ENCODE measurements around the gene RNF217.

The RNF217 gene

DNA sequence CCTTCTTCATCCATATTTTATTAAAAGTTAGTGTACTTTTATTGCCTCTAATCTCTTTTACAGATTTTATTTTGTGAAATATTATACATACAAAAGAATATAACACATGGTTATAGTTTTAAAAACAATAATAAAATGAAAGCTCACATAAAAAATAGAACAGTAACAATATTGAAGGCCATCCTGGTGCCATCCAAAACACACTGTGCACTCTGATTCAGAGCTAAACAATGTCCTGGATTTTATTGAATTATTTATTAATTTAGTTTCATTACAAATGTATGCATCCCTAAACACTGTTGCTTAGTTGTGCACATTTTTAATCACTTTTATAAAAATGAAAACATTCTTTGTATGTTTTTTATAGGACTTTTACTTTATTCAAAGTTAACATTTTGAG is 32.9 kb downstream of the RNF217 start:
- TF ChIP-seq, protein P1, sequence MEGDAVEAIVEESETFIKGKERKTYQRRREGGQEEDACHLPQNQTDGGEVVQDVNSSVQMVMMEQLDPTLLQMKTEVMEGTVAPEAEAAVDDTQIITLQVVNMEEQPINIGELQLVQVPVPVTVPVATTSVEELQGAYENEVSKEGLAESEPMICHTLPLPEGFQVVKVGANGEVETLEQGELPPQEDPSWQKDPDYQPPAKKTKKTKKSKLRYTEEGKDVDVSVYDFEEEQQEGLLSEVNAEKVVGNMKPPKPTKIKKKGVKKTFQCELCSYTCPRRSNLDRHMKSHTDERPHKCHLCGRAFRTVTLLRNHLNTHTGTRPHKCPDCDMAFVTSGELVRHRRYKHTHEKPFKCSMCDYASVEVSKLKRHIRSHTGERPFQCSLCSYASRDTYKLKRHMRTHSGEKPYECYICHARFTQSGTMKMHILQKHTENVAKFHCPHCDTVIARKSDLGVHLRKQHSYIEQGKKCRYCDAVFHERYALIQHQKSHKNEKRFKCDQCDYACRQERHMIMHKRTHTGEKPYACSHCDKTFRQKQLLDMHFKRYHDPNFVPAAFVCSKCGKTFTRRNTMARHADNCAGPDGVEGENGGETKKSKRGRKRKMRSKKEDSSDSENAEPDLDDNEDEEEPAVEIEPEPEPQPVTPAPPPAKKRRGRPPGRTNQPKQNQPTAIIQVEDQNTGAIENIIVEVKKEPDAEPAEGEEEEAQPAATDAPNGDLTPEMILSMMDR (IDR thresholded peaks at IDR 0.05; ENCODE audit: low read depth, low read length), result no peak
- H3K4me3 ChIP-seq (replicated peaks in 1 of 2; ENCODE audit: low read depth in 2 of 2, low read length in 2 of 2), result no peak overlapping the region
- peak in 1 of 2 donors; percentile 63 for DNase-seq (ENCODE audit: low read depth in 2 of 2)

DNA sequence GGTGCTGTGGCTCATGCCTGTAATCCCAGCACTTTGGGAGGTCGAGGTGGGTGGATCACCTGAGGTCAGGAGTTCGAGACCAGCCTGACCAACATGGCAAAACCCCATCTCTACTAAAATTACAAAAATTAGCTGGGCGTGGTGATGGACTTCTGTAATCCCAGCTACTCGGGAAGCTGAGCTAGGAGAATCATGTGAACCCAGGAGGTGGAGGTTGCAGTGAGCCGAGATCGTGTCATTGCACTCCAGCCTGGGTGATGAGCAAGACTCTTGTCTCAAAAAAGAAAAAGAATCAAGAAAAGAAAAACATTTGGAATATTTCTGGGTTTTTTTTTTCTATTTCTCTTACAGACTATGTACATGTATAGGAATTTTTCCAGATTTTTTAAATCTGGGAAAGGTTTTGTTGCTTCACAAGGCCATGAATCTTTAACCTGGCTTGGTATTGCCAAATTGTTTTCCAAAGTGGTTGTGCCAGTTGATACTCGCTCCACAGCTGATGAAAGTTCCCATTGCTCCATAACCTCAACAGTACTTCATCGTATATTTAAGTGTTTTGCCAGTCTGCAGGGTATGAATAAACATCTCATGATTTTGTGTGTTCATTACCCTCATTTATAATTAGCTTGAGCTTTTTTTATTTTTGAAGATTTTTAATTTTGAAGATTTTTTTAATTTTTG is 33.5 kb downstream of the RNF217 start:
- TF ChIP-seq, protein P1 (IDR thresholded peaks at IDR 0.05; ENCODE audit: low read depth, low read length), result no peak
- H3K4me3 ChIP-seq (replicated peaks in 1 of 2; ENCODE audit: low read depth in 2 of 2, low read length in 2 of 2), result no peak overlapping the region
- DNase-seq (ENCODE audit: low read depth in 2 of 2), result peak in 1 of 2 donors; percentile 36

DNA sequence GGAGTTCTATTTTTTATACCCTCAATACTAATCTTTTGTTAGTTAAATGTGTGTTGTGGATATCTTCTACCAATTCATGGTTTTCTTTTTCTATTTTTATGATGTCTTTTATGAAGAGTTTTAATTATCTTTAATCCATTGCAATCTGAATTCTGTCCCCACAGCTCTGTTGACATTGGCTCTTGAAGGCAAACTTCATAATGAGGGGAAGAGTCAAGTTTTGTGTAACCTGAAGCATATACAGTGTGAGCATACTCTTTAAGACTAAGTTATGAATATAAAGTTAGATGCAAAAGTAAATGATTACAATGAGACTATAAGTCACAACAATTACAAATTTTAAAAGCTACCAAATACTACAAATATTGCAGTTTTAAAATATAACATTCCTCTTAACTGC is 34.2 kb downstream of the RNF217 start:
- TF ChIP-seq, protein P1 (IDR thresholded peaks at IDR 0.05; ENCODE audit: low read depth, low read length), result no peak
- no peak for DNase-seq (ENCODE audit: low read depth in 2 of 2)
- H3K4me3 ChIP-seq (replicated peaks in 1 of 2; ENCODE audit: low read depth in 2 of 2, low read length in 2 of 2), result no peak overlapping the region

DNA sequence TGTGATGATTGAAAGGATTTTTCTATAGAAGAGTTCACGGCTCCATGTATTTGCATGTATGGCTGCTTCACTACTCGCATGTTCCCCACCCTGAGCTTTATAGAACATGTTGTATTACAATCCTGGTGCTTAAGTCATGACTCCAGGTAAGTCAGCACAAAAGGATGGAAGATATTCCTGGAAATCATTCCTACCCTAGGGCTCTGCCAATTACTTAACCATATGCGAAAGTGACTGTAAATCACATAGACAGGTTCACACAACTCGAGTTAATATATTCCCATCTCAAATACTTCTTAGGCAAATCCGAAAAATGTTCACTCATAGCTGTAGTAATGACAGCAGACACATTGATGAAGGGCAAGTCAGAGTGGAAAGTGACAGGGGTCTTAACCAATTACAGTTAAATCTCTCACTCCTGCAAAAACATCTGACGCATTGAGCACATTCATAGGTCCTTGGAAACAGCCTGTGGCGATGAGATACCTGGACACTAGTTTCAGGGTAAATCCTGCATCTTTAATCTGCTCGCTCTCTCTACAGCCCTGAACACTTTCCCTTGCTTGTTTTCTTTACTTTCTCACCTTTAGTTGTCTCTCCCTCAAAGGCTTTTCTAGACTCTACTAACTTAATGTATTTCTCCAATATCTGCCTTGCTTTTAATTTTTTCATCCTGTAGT is 35.1 kb downstream of the RNF217 start:
- DNase-seq (ENCODE audit: low read depth in 2 of 2), result no peak
- no peak overlapping the region for H3K4me3 ChIP-seq (replicated peaks in 1 of 2; ENCODE audit: low read depth in 2 of 2, low read length in 2 of 2)
- TF ChIP-seq, protein P1 (IDR thresholded peaks at IDR 0.05; ENCODE audit: low read depth, low read length), result no peak

DNA sequence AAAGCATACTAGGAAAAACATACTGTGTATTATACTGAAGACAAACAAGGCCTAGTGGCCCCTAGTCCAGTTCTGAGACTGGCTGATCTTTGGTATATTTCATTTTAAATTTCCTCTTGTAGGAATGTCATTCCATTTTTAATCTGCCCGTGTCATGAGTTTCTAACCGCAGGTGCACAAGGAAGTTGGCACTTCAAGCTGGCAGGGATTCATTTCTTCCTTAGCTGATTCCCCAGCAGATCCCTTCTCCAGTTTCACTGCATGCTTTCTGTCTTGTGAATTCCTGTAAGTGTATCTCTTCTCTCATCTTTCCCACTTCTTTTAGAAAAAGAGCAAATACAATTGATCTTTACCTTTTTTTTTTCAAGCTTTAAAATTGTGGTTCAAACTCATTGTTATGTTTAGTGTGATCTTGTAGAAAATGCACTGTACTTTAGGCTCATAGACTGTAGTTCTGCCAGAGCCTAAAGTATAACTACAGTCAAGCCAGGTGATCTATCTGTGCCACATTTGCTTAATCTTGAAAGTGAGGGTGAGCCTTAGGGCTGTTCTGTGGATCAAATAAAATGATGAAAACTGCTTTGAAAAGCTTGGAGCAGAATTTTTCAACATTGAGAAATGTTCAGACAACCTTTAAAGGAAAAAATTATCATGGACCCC is 37.0 kb downstream of the RNF217 start:
- TF ChIP-seq, protein P1 (IDR thresholded peaks at IDR 0.05; ENCODE audit: low read depth, low read length), result no peak
- H3K4me3 ChIP-seq (replicated peaks in 1 of 2; ENCODE audit: low read depth in 2 of 2, low read length in 2 of 2), result no peak overlapping the region
- DNase-seq (ENCODE audit: low read depth in 2 of 2), result no peak

DNA sequence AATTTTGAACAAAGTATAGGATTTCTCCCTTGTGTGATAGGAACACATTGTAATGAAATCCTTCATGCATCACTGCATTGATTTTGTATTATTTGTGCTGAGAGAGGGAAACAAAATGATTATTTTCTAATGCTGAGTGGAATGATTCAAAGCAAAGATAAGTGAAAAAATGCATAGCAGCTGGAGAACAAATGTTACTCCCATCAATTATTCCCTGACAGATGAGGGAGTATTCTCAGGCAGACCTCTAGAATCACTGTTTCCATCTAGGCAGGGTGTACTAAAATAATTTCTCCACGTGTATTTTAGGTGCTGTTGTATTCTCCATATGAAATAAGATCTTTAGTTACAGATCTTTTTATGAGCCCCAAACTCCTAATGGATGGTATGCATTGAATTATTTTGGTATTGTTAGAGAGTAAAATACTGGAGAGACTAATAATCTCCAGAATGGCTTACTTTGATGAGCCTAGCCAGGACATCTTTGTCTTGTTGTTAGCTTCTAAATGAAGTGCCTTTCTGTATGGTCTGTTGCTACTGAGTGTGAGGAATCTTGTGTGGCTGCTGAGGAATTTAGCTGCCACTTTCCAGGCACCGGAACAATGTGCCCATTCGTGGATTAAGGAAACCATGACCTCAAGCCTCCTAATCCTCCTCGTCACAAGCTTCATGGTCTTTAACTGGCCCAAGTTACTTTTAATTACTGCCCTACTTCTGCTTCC is 39.6 kb downstream of the RNF217 start:
- TF ChIP-seq, protein P1 (IDR thresholded peaks at IDR 0.05; ENCODE audit: low read depth, low read length), result no peak
- DNase-seq (ENCODE audit: low read depth in 2 of 2), result peak; percentile 71 to 72
- H3K4me3 ChIP-seq (replicated peaks in 1 of 2; ENCODE audit: low read depth in 2 of 2, low read length in 2 of 2), result peak overlapping the region; percentile 35 to 46

All from cardiac fibroblast (primary cell).